ENCODE results near the gene KDELR1.

KDELR1 gene

GRCh38 chr19:48403606-48404005 lies 12.3 kb upstream of the KDELR1 start:
- Histone ChIP-seq H3K4me3 (ENCODE audit: low read length) (no peak overlapping the region), H3K79me2 (ENCODE audit: control insufficient read depth, low read length) (no peaks in the 10 kb centered on the region), H3K9me3 (ENCODE audit: control insufficient read depth, insufficient read depth, low read length) (no peaks in the 10 kb centered on the region), H3K4me1 (ENCODE audit: control insufficient read depth, low read length) (peaks cover 20% of the 10 kb centered on the region), H4K20me1 (ENCODE audit: control insufficient read depth, insufficient read depth, low read depth, low read length) (no peaks in the 10 kb centered on the region), H3K4me2 (ENCODE audit: low read length) (peak overlapping the region; percentile 41), H3F3A (ENCODE audit: control insufficient read depth, insufficient read depth) (0 out of 2 replicates have a peak, but pooled peaks cover 4% of the 10 kb centered on the region), H3K36me3 (ENCODE audit: control insufficient read depth, low read length) (no peaks in the 10 kb centered on the region), H3K27ac (ENCODE audit: low read depth, low read length) (no peak overlapping the region), H3K9me2 (replicated peaks; ENCODE audit: control insufficient read depth, low read length) (no peaks in the 10 kb centered on the region), H3K27me3 (ENCODE audit: control insufficient read depth, low read length) (peaks cover 5% of the 10 kb centered on the region)
- TF ChIP-seq EZH2phosphoT487 (IDR thresholded peaks at IDR 0.05; ENCODE audit: borderline replicate concordance, low read length): no peak
- TF ChIP-seq CTCF (IDR thresholded peaks at IDR 0.05; ENCODE audit: low read depth, low read length, poor library complexity, severe bottlenecking): no peak

DNA sequence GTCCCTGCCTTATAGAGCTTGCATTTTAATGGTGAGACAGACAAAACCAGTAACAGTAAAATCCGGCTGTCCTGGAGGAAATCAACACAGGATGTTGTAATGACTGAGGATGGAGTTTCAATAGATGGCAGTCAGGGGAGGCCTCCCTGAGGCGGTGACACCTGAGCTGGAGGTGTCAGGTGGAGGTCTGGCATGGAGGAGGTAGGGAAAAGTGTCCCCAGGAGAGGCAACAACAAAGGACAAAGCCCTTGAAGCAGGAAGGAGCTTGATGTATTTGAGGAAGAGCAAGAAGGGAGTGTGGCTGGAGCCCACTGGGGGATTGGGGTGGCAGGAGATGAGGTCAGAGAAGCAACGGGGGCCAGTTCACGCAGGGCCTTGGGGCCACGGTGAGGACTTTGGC lies 9.9 kb upstream of the KDELR1 start:
- Histone ChIP-seq H3K4me1 (ENCODE audit: control insufficient read depth, low read length) (peaks cover 27% of the 10 kb centered on the region), H3K4me2 (ENCODE audit: low read length) (no peak overlapping the region), H4K20me1 (ENCODE audit: control insufficient read depth, insufficient read depth, low read depth, low read length) (no peaks in the 10 kb centered on the region), H3K79me2 (ENCODE audit: control insufficient read depth, low read length) (no peaks in the 10 kb centered on the region), H3K9me3 (ENCODE audit: control insufficient read depth, insufficient read depth, low read length) (no peaks in the 10 kb centered on the region), H3K36me3 (ENCODE audit: control insufficient read depth, low read length) (no peaks in the 10 kb centered on the region), H3F3A (ENCODE audit: control insufficient read depth, insufficient read depth) (0 out of 2 replicates have a peak, but pooled peaks cover 4% of the 10 kb centered on the region), H3K27me3 (ENCODE audit: control insufficient read depth, low read length) (peaks cover 19% of the 10 kb centered on the region), H3K27ac (ENCODE audit: low read depth, low read length) (no peak overlapping the region), H3K9me2 (replicated peaks; ENCODE audit: control insufficient read depth, low read length) (no peaks in the 10 kb centered on the region), H3K4me3 (ENCODE audit: low read length) (no peak overlapping the region)
- no peak for TF ChIP-seq CTCF (IDR thresholded peaks at IDR 0.05; ENCODE audit: low read depth, low read length, poor library complexity, severe bottlenecking)
- no peak for TF ChIP-seq EZH2phosphoT487 (IDR thresholded peaks at IDR 0.05; ENCODE audit: borderline replicate concordance, low read length)

DNA sequence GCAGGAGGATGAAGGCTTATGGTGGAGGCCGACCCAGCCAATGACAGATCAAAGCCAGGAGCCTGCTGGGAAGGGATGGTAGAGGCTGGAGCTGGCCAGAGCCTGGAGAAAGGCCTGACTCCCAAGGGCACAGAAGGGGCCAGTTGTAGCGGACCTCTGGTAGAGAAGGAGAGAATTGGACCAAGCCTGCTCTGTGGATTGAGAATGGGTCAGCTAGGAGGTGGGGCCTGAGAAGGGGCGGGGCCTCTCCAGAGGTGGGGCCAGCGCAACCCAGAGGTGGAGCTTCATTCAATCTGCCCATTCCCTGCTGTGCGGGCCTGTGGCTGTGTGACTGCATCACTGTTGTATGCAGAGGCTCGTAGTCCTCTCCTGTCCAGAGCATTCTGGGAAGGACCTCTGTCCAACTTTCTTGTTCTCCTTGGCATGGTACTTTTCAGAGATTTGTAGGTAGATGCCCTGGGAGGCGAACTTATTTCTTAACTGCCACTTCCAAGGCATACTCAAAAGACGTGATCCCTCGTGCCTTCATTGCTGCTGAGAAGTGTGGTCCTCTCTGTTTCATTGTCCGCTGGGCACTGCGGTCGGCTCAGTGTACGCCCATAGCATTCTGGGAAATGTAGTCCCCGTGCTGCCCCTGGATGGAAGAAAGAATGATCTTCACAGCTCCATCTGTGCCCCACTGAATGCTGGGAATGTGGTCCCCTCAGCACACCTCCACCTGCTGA lies 8.8 kb upstream of the KDELR1 start:
- Histone ChIP-seq H3F3A (ENCODE audit: control insufficient read depth, insufficient read depth) (0 out of 2 replicates have a peak, but pooled peaks cover 4% of the 10 kb centered on the region), H3K36me3 (ENCODE audit: control insufficient read depth, low read length) (no peaks in the 10 kb centered on the region), H3K27ac (ENCODE audit: low read depth, low read length) (no peak overlapping the region), H3K9me3 (ENCODE audit: control insufficient read depth, insufficient read depth, low read length) (no peaks in the 10 kb centered on the region), H4K20me1 (ENCODE audit: control insufficient read depth, insufficient read depth, low read depth, low read length) (no peaks in the 10 kb centered on the region), H3K27me3 (ENCODE audit: control insufficient read depth, low read length) (peaks cover 30% of the 10 kb centered on the region), H3K79me2 (ENCODE audit: control insufficient read depth, low read length) (no peaks in the 10 kb centered on the region), H3K4me3 (ENCODE audit: low read length) (no peak overlapping the region), H3K4me1 (ENCODE audit: control insufficient read depth, low read length) (peaks cover 27% of the 10 kb centered on the region), H3K4me2 (ENCODE audit: low read length) (no peak overlapping the region), H3K9me2 (replicated peaks; ENCODE audit: control insufficient read depth, low read length) (no peaks in the 10 kb centered on the region)
- TF ChIP-seq EZH2phosphoT487 (IDR thresholded peaks at IDR 0.05; ENCODE audit: borderline replicate concordance, low read length) (no peak), CTCF (IDR thresholded peaks at IDR 0.05; ENCODE audit: low read depth, low read length, poor library complexity, severe bottlenecking) (no peak)

All from DOHH2 (cell line).